ENCODE measurements around the gene CADM3.

The CADM3 gene

DNA sequence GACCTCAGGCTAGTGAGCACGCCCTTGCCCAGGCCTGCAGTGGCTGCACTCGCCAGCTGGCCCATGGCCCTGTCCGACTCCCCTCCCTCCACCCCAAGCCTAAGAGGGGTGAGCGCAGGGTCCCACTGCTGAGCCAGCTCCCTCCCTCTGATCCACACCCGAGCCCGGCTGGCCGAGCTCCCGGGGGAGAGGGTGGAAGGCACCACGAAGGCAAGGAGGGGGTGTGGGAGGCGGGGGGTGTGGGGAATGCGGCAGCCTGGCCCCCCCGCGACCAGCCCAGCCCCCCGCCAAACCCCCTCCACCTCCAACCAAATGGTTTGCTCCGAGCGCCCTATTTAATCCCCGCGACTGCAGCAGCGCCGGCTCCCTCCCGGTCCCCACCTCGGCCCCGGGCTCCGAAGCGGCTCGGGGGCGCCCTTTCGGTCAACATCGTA is at the start of gene CADM3:
Gene CADM3 (plus strand): TSS at position 362 of the 434 bp plus-strand sequence. CDS start 151 bp downstream, outside the sequence.
- no peak for DNase-seq

GRCh38 chr1:159122005-159122621 is 49.3 kb upstream of the CADM3 start:
- no peak for DNase-seq

GRCh38 chr1:159123587-159123986 is 47.8 kb upstream of the CADM3 start:
- DNase-seq = no peak

GRCh38 chr1:159132271-159132881 is 39.0 kb upstream of the CADM3 start:
- peak; percentile 38 for DNase-seq

DNA sequence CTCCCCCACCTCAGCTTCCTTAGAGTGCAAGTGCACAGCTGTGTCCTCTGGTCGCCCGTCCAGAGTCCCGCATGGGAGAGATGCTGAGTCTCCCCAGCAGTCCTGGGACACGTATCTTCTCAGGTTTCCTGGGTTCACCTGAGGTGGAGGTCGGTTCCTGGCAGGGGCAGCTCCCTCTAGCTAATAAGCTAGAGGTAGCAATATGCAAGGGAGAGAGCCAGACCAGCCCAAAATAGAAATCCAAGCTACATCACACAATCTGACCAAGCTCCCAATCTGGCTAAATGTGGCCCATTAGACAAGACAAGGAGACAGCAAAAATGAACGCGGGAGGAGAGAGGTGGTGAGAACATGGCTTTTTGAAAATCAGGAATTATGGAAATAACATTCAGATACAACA is 30.9 kb upstream of the CADM3 start:
- no peak for DNase-seq

DNA sequence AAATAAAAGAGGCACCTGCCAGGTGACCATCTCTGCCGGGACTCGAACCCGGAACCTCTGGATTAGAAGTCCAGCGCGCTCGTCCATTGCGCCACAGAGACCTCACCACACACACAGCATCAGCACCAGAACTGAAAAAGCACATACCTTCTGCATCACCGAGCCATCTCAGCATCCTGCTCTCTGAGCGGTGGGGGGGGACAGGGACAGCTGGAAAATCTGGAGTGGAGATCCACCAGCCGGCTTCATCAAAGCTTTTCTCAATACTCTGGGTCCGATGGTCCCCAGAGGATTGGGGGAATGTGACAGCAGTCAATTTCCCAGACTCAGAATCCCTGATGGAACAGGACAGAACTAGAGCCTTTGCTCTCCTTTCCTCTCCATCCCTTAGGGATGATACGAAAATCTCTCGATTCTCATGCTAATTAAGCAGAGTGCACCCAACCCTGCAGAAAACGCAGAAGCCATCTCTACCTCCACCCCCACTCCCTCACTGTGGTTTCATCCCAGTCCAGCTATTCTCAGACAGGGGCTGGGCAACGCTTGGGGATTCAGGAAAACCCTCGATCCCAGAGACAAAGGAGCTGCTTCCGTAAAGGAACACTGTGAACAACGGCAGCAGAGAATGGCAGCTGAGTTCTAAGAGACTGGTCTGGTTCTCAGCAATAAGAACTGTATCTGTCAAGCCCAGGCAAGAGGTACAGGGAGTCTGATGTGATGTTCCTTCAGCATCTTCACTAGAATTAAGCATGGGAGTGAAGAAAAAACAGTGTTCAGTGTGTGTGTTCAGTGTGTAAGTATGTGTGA is 29.6 kb upstream of the CADM3 start:
- DNase-seq = no peak

DNA sequence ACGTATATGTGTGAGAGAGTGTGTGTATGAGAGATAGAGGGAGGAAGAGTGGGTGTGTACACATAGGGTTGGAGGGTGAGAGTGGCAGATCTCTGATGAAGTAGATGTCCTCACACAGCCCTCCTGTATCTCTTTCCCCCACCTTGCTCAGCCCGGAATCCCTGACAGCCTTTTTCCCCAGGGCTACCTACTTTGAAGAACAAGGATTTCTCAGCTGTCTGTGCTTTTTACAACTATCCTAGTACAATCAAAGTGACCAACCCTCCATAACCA is 29.1 kb upstream of the CADM3 start:
- DNase-seq = no peak

DNA sequence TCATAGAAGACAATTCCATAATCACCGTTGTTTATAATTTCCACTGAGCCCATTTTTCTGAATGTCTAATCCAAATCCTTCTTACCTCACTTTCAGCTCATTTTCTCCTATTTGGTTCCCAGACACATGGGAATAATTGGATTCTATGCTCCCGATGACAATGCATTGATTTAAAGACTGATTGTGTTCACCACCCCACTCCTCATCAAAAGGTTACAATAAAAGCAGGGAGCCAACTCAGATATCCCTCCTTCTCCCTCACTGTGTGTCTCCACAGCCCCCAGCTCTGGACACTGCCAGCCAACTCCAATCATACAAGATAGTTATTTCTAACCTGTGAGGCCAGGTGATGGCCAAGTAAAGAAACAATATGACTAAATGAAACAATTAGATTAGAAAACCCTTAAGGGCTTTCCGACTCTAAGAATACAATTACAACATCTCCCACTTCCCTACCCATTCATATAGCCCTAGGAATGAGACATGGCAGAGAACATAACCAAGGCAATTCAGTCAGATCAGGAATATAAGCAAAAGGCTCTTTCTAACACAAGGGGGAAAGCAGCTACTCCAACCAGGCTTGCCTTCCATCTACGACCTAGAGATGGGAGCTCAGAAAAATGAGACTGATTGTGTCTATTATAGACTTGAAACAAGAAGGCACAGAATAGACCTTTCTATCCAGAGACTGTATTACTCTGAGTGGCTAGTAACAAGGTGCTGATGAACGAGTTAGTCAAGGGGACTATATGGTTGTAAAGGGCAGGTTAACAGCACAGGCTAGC is 28.5 kb upstream of the CADM3 start:
- DNase-seq = no peak

DNA sequence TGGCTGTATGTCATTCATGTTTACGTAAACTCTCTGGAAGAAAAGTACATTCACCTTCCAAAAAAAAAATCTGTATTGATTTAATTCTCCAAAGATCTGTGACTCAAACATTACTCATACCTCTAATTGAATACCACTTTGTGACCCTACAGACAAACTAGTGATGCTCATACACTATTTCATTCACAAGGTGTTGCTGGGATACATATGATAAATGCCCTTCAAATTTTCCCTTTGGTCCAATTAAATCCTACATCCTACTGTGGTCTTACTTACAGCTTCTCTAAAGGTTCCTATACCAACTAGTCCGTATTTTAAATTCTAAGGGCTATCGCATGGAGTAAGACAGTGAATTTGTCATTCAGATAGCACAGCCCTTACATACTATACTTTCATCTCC is 26.8 kb upstream of the CADM3 start:
- DNase-seq = no peak

DNA sequence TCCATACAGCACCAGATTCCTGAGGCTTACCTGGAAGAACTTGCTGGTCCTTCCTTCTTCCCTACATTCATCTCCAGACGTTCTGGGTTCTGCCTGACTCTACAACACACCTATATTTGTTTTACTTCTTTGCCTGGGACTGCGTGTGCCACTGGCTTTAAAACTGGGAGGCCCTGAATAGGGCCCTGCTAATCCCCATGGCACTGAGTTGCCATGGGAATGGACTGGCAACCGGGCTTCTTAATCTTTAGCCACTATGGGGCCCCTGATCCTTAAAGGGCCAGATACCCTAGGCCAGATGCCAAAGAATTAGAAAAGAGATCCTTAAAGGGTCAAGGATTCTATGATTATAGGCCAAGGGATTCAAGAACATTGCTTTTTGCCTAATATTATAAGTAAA is 24.4 kb upstream of the CADM3 start:
- DNase-seq = no peak

GRCh38 chr1:159152031-159152430 is 19.4 kb upstream of the CADM3 start:
- DNase-seq = peak; percentile 56

DNA sequence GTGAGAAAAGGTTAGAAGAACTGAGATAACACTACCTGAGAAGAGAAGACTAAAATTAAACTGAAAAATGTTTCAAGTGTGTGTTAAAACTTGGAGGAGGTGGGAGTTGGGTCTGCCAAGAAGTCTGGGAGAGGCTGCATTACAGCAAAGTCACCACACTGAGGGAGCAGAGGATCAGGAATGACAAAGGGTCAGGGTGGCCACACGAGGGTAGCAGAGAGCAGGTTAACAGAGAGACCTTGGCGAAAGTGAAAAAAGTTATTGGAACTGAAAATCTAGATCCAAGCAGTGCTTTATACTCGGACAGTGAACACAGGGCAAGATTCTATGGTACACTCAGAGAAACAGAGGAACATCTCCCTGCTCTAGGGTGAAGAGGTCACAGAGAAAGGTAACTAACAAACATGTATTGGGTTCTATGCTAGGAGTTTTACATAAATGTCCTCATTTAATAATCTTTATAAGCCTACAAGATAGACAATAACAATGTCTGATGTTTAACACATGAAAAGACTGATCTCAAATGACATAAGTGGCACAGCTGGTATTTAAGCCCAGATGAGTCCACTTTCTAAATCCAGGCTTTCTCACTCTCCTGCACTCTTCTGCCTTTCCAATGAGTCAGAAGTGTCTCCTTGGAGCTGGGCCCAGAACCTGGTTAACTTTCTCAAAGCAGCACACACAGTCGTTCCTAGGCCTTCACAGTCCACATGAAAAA is 10.3 kb upstream of the CADM3 start:
- peak; percentile 62 for DNase-seq

GRCh38 chr1:159161719-159162026 is 9.7 kb upstream of the CADM3 start:
- no peak for DNase-seq

GRCh38 chr1:159162516-159163265 is 8.7 kb upstream of the CADM3 start:
- peak; percentile 54 for DNase-seq

DNA sequence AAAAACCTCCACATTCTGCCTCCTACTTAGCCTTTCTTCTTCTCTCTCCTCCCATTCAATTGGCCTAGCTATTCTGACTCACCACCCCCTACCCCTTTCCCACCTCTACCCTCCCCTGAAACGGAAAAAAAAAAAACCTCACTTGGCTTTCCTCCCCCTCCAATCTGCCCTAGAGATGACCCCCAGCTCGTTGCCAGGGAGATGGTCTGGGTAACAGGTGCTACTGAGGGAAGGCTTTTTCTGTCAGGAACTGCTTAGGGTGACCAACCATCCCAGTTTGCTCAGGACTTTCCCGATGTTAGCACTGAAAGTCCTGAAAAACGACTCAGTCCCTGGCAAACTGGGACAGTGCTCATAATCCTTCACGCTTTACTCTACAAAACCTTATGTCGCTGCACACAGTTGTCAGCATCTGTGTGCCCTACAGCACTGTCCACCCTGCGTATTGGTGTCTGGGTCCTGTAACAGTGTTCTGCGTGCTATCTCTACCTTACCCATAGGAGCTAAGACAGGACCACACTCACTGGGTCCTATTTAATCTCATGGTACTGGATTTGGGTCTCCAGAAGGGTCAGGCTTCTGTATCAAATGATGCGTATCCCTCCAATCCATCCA is 7.7 kb upstream of the CADM3 start:
- no peak for DNase-seq

DNA sequence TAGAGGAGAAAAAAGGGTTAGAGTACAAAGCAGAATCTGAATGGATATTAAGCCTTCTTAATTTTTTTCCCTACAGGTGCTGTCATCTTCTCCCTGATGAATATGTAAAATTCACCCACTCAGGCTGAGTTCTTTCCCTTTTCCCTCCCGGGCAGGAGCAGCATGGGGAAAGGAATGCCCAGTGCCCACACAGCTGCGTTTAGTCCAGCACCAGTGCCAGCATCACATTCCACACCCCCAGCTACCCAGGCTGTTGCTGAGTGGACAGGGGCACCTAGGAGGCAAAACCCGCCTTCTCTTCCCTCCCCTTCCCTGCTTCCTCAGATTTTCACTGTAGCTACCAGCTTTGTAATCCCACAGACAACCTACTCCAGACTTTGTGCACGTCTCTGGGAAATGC is 3.4 kb upstream of the CADM3 start:
- DNase-seq = no peak

- no peak for DNase-seq
Observed at GRCh38 chr1:159170639-159171038, 776 bp upstream of the CADM3 start.

GRCh38 chr1:159171688-159172501 is 480 bp downstream of the CADM3 start:
- DNase-seq = no peak

GRCh38 chr1:159172614-159173291 is 1.3 kb downstream of the CADM3 start:
- no peak for DNase-seq

DNA sequence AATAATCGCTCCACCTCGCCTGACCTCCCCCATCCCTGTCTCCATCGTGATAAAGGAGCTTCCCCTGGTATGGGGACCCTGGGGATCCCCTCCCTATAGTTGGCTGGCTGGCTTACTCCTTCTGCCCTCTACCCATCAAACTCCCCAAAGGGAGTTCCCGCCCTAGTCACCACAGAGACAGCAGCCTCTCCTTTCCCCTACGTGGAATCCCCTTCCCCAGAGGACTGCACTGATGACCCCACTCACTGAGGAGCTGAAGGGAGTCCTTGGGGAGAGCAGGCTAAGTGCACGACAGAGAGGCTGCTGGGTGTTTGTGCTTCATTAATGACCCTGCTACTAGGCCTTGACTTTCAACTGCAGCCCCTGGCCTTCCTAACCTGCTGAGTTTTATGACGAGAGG is 1.9 kb downstream of the CADM3 start:
- no peak for DNase-seq

All from MV-4-11 (cell line).